Measurements from ENCODE around the gene SCN4A. TPM values are rescaled to one million over a fixed set of nuclear protein-coding genes. Genes with fewer than 3 reads are reported as not detected.
"Not testable (repeated sequence)": the region's sequence is repeated elsewhere in the genome, so short reads cannot be mapped to it uniquely, and the experiment has no call there.

SCN4A gene
- total RNA-seq, 2 experiments from 2014 or later = 0.04 to 0.17 TPM

- Mint-ChIP-seq H3K27me3 (peaks cover 4% of the 10 kb centered on the region), H3K4me1 (peaks cover 30% of the 10 kb centered on the region), H3K27ac (peak overlapping the region; percentile 95), H3K36me3 (ENCODE audit: low read depth) (peaks cover 8% of the 10 kb centered on the region), H3K4me3 (peak overlapping the region; percentile 95), H3K9me3 (no peaks in the 10 kb centered on the region)
- DNase-seq = peak; percentile 65
- ChIA-PET POLR2A (no interaction called here), CTCF (interaction anchor here (0.5 to 7.7 kb wide), 11 partner anchors 9 to 1923 kb away, joined by 3 to 38 read pairs (median 4); partner anchors contain the start of gene GH1)
Observed at GRCh38 chr17:63930951-63931575, 41.7 kb downstream of the SCN4A start.

GRCh38 chr17:63929860-63930766 lies 42.6 kb downstream of the SCN4A start:
- ChIA-PET POLR2A (no interaction called here), CTCF (interaction anchor here (0.5 to 7.7 kb wide), 10 partner anchors 10 to 204 kb away, joined by 3 to 38 read pairs (median 4); partner anchors contain the start of gene GH1)
- Mint-ChIP-seq H3K4me1 (peaks cover 29% of the 10 kb centered on the region), H3K27me3 (no peaks in the 10 kb centered on the region), H3K27ac (peak overlapping the region; percentile 19), H3K4me3 (peak overlapping the region; percentile 95), H3K9me3 (no peaks in the 10 kb centered on the region), H3K36me3 (ENCODE audit: low read depth) (peaks cover 8% of the 10 kb centered on the region)
- DNase-seq = no peak

- POLR2A ChIA-PET = no interaction called here
- CTCF ChIA-PET = interaction anchor here (0.9 to 7.7 kb wide), 8 partner anchors 10 to 205 kb away, joined by 3 to 38 read pairs (median 6); partner anchors contain the start of gene GH1
Observed at GRCh38 chr17:63928966-63929695, 43.6 kb downstream of the SCN4A start.

GRCh38 chr17:63928172-63928666 lies 44.5 kb downstream of the SCN4A start:
- H3K36me3 Mint-ChIP-seq (ENCODE audit: low read depth) = peaks cover 8% of the 10 kb centered on the region
- H3K4me3 Mint-ChIP-seq = no peak overlapping the region
- H3K4me1 Mint-ChIP-seq = peaks cover 27% of the 10 kb centered on the region
- DNase-seq = no peak
- ChIA-PET CTCF (interaction anchor here (0.5 to 7.2 kb wide), 8 partner anchors 9 to 510 kb away, joined by 3 to 33 read pairs (median 4); partner anchors contain the start of gene GH1), POLR2A (interaction anchor here (0.6 kb wide), 1 partner anchor 8 kb away, joined by 13 read pairs; no protein-coding TSS in a partner anchor)
- no peaks in the 10 kb centered on the region for H3K9me3 Mint-ChIP-seq
- no peaks in the 10 kb centered on the region for H3K27me3 Mint-ChIP-seq
- H3K27ac Mint-ChIP-seq = no peak overlapping the region

More at GRCh38 chr17:63928966-63929695, 43.6 kb downstream of the SCN4A start:
- H3K36me3 Mint-ChIP-seq (ENCODE audit: low read depth) = peaks cover 8% of the 10 kb centered on the region
- peak overlapping the region; percentile 20 for H3K4me3 Mint-ChIP-seq
- no peak for DNase-seq
- peaks cover 29% of the 10 kb centered on the region for H3K4me1 Mint-ChIP-seq
- peak overlapping the region; percentile 69 for H3K27ac Mint-ChIP-seq
- no peaks in the 10 kb centered on the region for H3K27me3 Mint-ChIP-seq
- H3K9me3 Mint-ChIP-seq = no peaks in the 10 kb centered on the region

- H3K9me3 Mint-ChIP-seq = no peaks in the 10 kb centered on the region
- ChIA-PET POLR2A (interaction anchor here (0.6 kb wide), 1 partner anchor 9 kb away, joined by 13 read pairs; no protein-coding TSS in a partner anchor), CTCF (interaction anchor here (0.5 to 7.2 kb wide), 6 partner anchors 9 to 511 kb away, joined by 3 to 33 read pairs (median 5); partner anchors contain the start of gene GH1)
- DNase-seq = no peak
- peaks cover 8% of the 10 kb centered on the region for H3K36me3 Mint-ChIP-seq (ENCODE audit: low read depth)
- H3K27me3 Mint-ChIP-seq = no peaks in the 10 kb centered on the region
- no peak overlapping the region for H3K27ac Mint-ChIP-seq
- no peak overlapping the region for H3K4me3 Mint-ChIP-seq
- peaks cover 21% of the 10 kb centered on the region for H3K4me1 Mint-ChIP-seq
Observed at GRCh38 chr17:63927464-63928171, 45.1 kb downstream of the SCN4A start.

- Mint-ChIP-seq H3K4me1 (peaks cover 8% of the 10 kb centered on the region), H3K4me3 (no peak overlapping the region), H3K27ac (no peak overlapping the region), H3K36me3 (ENCODE audit: low read depth) (peaks cover 8% of the 10 kb centered on the region), H3K9me3 (no peaks in the 10 kb centered on the region), H3K27me3 (no peaks in the 10 kb centered on the region)
- ChIA-PET POLR2A (no interaction called here), CTCF (interaction anchor here (0.5 to 1.9 kb wide), 4 partner anchors 21 to 187 kb away, joined by 3 to 15 read pairs (median 4); no protein-coding TSS in a partner anchor)
- no peak for DNase-seq
Observed at GRCh38 chr17:63926164-63926563, 46.6 kb downstream of the SCN4A start.

- H3K27me3 Mint-ChIP-seq = no peaks in the 10 kb centered on the region
- H3K4me1 Mint-ChIP-seq = peaks cover 2% of the 10 kb centered on the region
- peaks cover 3% of the 10 kb centered on the region for H3K36me3 Mint-ChIP-seq (ENCODE audit: low read depth)
- H3K27ac Mint-ChIP-seq = no peak overlapping the region
- ChIA-PET POLR2A (no interaction called here), CTCF (interaction anchor here (0.5 to 1.9 kb wide), 3 partner anchors 21 to 188 kb away, joined by 3 to 15 read pairs (median 4); no protein-coding TSS in a partner anchor)
- no peak for DNase-seq
- no peak overlapping the region for H3K4me3 Mint-ChIP-seq
- H3K9me3 Mint-ChIP-seq = no peaks in the 10 kb centered on the region
Observed at GRCh38 chr17:63925615-63926014, 47.1 kb downstream of the SCN4A start.

GRCh38 chr17:63922402-63922801 lies 50.3 kb downstream of the SCN4A start:
- H3K4me1 Mint-ChIP-seq; H3K4me3 Mint-ChIP-seq; H3K36me3 Mint-ChIP-seq (ENCODE audit: low read depth); H3K9me3 Mint-ChIP-seq; H3K27me3 Mint-ChIP-seq; H3K27ac Mint-ChIP-seq; DNase-seq; POLR2A ChIA-PET: not testable (repeated sequence)
- CTCF ChIA-PET = interaction anchor here (0.6 to 1.4 kb wide), 2 partner anchors 51 to 103 kb away, joined by 3 to 4 read pairs; partner anchors contain the start of gene SCN4A

GRCh38 chr17:63920779-63921178 lies 51.9 kb downstream of the SCN4A start:
- H3K27me3 Mint-ChIP-seq; H3K4me1 Mint-ChIP-seq; H3K27ac Mint-ChIP-seq; H3K36me3 Mint-ChIP-seq (ENCODE audit: low read depth); H3K9me3 Mint-ChIP-seq; DNase-seq; H3K4me3 Mint-ChIP-seq; POLR2A ChIA-PET: not testable (repeated sequence)
- CTCF ChIA-PET = interaction anchor here (0.6 to 3.7 kb wide), 4 partner anchors 26 to 213 kb away, joined by 4 to 35 read pairs (median 10); no protein-coding TSS in a partner anchor

GRCh38 chr17:63920050-63920449 lies 52.7 kb downstream of the SCN4A start:
- H3K27me3 Mint-ChIP-seq, POLR2A ChIA-PET, H3K27ac Mint-ChIP-seq: not testable (repeated sequence)

GRCh38 chr17:63919311-63919723 lies 53.4 kb downstream of the SCN4A start:
- POLR2A ChIA-PET = no interaction called here
- Mint-ChIP-seq H3K4me1 (peaks cover 7% of the 10 kb centered on the region), H3K27me3 (peaks cover 4% of the 10 kb centered on the region), H3K4me3 (no peak overlapping the region), H3K27ac (no peak overlapping the region), H3K36me3 (ENCODE audit: low read depth) (no peaks in the 10 kb centered on the region), H3K9me3 (no peaks in the 10 kb centered on the region)
- DNase-seq = peak; percentile 83
- CTCF ChIA-PET = interaction anchor here (0.6 to 3.7 kb wide), 37 partner anchors 12 to 259 kb away, joined by 3 to 35 read pairs (median 4); partner anchors contain the start of genes CD79B, ERN1 and ICAM2

More at GRCh38 chr17:63920050-63920449, 52.7 kb downstream of the SCN4A start:
- DNase-seq; H3K9me3 Mint-ChIP-seq; H3K36me3 Mint-ChIP-seq (ENCODE audit: low read depth); H3K4me3 Mint-ChIP-seq; H3K4me1 Mint-ChIP-seq: not testable (repeated sequence)
- CTCF ChIA-PET = interaction anchor here (0.6 to 3.7 kb wide), 27 partner anchors 11 to 258 kb away, joined by 3 to 35 read pairs (median 4); partner anchors contain the start of genes CD79B and ERN1
